Gastrocnemius medialis (tissue), 4 donors: ENCODE data around the gene NRCAM.

ENCODE experiments used
- POLR2A ChIP-seq, 2 donors: fragments of 450-650 bp; IDR thresholded peaks; one replicate each; pipeline ENCODE4 v1.6.1; 2017; ENCODE audit warnings: antibody characterized with exemption in 2 of 2, mild to moderate bottlenecking in 2 of 2, moderate library complexity in 2 of 2
- TF ChIP-seq, protein P1 (sequence below), 5 experiments: fragments of 450-650 bp in 3 of 5; fragments of 200-600 bp in 2 of 5; sonication (generic) in 2 of 5; IDR thresholded peaks in 4 of 5; conservative IDR thresholded peaks in 1 of 5; 1 replicate in 4 of 5; 2 replicates in 1 of 5; pipeline ENCODE4 v1.5.1; 2016 to 2019; ENCODE audit warnings: antibody characterized with exemption in 5 of 5, mild to moderate bottlenecking in 3 of 5, moderate library complexity in 3 of 5

DNA sequence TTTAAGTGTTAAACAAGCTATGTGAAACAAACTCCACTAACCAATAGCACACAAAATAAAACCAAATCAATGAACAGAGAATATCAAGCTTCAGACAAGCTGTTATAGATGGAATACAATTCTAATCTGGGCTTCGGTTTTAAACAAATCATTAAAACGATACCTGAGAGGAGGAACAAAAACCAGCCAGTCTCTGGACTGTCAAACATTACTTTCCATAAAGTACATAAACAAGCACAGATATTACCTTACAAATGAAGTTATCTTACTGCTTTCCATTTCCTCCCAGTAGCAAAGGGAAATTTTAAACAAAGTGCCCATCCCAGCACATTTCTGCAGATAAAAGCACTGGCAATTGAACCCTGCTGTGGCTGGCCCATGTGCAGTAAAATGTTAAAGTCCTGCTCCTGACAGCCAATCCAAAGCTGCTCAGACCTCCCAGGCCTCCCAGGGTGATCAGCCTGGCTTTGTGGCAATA is 128.0 kb downstream of the NRCAM start:
- TF ChIP-seq, protein P1, sequence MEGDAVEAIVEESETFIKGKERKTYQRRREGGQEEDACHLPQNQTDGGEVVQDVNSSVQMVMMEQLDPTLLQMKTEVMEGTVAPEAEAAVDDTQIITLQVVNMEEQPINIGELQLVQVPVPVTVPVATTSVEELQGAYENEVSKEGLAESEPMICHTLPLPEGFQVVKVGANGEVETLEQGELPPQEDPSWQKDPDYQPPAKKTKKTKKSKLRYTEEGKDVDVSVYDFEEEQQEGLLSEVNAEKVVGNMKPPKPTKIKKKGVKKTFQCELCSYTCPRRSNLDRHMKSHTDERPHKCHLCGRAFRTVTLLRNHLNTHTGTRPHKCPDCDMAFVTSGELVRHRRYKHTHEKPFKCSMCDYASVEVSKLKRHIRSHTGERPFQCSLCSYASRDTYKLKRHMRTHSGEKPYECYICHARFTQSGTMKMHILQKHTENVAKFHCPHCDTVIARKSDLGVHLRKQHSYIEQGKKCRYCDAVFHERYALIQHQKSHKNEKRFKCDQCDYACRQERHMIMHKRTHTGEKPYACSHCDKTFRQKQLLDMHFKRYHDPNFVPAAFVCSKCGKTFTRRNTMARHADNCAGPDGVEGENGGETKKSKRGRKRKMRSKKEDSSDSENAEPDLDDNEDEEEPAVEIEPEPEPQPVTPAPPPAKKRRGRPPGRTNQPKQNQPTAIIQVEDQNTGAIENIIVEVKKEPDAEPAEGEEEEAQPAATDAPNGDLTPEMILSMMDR (IDR thresholded peaks at IDR 0.05 in 4 of 5, conservative IDR thresholded peaks at IDR 0.05 in 1 of 5), result no peak
- TF ChIP-seq POLR2A (IDR thresholded peaks at IDR 0.05), result no peak
